ENCODE measurements around the gene SNRPD3.

Gene SNRPD3

DNA sequence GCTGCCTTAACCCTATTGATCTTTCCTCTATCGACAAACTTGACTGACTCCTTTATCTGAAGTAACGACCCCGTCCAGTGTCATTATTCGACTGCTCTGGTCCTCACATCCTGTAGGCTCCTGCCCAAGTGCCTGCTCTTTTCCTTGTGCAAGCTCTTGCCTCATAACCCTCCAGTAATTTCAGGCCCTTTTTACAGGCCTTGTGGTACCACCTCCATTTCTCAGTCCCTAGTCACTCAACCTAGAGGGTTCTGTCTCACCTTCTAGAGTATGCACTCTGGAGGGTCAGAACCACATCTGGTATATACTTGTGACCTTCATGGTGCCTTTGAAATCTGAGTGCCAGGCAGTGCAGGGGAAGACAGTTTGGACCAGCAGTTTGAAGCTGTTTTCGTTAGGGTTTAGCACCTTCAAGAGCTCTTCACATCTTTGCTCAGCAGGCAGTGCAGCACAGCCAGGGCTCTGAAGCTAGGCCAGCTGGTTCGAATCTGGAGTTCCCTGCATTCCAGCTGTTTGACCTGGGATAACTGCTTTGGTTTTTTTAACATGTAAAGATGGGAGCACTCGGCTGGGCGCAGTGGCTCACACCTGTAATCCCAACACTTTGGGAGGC, 11.2 kb downstream of the SNRPD3 start:
- no peak for DNase-seq (ENCODE audit: low read depth in 3 of 3)

DNA sequence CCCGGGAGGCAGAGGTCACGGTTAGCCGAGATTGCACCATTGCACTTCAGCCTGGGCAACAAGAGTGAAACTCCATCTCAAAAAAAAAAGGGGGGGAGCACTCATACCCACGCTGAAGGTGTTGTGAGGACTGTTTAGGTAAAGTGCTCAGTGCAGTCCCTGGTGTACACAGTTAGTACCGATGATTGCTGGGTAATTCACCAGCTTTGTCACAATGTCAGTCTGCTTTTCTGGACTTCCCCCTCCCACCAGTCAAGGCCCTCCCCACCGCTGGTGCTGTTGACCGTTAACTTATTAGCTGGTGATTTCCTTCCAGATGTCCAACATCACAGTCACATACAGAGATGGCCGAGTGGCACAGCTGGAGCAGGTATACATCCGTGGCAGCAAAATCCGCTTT, 11.9 kb downstream of the SNRPD3 start:
- DNase-seq (ENCODE audit: low read depth in 3 of 3): no peak

DNA sequence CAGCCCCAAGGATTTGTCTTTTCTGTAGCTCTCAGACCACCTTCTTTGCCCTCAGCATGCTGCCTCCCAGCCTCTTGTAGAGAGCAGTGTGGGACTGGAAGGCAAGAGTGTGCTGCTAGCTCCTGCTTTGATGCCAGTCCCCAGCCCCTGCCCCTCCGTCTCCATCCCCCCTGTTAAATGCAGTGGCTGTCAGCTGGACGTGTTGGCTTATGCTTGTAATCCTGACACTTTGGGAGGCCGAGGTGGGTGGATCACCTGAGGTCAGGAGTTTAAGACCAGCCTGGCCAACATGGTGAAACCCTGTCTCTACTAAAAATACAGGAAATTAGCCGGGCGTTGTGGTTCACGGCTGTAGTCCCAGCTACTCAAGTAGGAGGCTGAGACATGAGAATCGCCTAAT, 15.5 kb downstream of the SNRPD3 start:
- no peak for DNase-seq (ENCODE audit: low read depth in 3 of 3)

DNA sequence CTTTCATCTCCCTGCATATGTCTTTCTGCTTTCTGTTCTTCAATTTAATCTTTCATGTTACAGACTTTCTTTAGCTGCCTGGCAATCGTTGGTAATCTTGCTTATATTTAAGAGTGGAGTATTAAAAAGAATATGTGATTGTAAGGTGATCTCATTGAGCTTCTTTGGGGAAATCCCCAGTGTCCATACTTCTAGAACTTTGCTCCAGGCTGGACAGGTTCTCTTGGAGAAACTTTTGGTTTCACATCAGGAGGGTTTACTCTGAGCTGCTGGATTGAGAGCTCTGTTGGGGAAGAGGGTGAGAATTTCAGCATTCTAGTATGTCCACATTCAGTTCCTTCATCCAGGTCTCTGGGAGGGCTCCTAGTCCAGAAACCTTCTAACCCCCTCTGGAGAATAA, 21.0 kb downstream of the SNRPD3 start:
- DNase-seq (ENCODE audit: low read depth in 3 of 3): no peak

DNA sequence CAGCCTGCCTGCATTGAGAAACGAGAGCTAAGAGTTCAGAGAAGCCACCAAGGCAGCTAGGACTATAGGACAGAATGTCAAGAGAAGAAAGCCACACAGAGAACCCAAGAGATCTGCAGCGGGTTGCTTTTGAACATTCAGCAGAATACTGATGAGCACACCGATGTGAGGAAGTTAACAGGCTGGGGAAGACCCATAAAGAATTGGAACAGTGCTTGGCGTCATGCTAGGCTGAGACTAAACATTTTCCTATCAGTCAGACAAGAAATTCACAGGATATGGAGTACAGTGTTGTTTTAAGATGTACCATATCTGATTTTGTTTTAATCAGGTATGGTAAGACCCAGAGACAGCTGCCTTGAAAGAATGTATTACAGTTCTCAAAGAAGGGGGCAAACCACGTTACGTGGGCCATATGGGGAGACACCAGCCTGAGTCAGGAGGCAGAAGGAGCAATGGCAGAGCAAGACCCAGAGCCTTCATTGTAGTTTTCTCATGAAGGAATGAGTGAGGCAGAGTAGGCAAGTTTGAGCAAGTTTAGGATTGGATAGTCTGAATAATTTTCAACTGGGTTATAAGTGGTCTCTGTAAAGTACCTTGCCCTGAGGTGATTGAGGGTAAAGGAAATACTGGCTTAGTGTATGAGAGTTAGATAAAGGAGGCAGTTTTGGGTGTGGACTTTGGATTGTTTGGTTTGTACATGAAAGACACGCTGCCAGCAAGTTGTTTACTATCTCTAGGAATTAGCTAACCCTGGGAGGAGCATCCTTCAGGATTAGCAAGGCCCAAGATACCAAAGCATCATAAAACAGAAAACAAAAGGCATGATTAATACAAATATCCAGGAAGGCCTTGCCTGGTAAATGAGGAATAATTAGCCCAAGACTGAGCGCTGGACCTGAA, 22.8 kb downstream of the SNRPD3 start:
- DNase-seq (ENCODE audit: low read depth in 3 of 3): no peak

DNA sequence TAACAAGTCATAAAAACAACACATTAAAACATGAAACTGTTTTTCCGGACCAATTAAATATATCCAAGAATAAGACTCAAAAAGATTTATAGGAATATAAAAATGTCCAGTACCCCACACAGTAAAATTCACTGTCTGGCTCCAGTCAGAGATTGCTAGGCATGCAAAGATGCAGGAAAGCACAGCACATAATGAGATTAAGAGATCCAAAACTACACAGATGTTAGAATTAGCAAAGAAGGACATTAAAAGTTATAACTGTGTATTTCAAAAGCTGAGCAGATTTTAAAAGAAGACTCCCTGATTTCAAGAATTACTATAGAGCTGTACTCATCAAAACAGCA, 23.4 kb downstream of the SNRPD3 start:
- DNase-seq (ENCODE audit: low read depth in 3 of 3): no peak

DNA sequence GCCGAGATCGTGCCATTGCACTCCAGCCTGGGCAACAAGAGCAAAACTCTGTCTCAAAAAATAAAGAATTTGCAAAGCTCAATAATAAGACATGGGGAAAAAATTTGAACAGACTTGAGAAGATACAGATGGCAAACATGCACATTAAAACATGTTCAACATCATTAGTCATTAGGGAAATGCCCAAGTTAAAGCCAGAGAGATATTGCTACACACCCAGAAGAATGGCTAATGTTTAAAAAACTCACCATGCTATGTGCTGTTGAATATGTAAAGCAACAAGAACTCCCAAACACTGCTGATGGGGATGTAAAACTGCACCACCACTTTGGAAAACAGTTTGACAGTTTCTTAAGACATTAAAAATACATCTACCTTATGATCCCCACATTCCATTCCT, 24.5 kb downstream of the SNRPD3 start:
- no peak for DNase-seq (ENCODE audit: low read depth in 3 of 3)

DNA sequence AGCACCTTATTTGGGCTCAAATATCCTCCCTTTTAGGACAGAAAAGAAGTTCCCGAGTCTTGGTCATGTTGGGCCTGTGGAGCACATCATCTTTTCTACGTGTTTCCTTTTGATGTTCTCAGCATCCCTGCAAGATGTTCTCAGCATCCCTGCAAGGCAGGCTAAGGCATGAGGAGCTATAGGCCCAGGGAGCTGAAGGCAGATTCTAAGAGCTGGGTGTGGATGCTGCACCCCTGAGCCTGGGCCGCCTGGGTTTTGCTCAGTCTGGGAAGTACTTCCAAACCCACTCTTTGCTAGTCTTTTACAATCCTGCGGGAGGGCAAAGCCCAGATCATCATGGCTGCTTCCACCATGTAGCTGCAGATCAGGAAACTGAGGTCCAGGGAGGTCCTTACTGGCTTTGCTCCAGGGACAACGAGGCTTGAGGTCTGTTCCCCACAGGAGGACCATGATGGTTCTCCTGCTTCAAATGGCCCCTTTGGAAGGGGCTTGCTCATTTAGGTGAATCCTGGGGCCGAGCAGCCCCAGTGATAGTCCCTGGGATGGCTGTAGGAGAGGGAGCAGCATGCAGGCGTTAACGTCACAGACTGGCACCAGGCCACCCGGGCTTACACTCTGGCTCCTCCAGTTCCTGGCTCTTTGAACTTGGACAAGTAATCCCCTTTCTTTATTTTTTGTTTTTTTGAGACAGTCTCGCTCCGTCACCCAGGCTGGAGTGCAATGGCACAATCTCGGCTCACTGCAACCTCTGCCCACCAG, 26.4 kb downstream of the SNRPD3 start:
- no peak for DNase-seq (ENCODE audit: low read depth in 3 of 3)

DNA sequence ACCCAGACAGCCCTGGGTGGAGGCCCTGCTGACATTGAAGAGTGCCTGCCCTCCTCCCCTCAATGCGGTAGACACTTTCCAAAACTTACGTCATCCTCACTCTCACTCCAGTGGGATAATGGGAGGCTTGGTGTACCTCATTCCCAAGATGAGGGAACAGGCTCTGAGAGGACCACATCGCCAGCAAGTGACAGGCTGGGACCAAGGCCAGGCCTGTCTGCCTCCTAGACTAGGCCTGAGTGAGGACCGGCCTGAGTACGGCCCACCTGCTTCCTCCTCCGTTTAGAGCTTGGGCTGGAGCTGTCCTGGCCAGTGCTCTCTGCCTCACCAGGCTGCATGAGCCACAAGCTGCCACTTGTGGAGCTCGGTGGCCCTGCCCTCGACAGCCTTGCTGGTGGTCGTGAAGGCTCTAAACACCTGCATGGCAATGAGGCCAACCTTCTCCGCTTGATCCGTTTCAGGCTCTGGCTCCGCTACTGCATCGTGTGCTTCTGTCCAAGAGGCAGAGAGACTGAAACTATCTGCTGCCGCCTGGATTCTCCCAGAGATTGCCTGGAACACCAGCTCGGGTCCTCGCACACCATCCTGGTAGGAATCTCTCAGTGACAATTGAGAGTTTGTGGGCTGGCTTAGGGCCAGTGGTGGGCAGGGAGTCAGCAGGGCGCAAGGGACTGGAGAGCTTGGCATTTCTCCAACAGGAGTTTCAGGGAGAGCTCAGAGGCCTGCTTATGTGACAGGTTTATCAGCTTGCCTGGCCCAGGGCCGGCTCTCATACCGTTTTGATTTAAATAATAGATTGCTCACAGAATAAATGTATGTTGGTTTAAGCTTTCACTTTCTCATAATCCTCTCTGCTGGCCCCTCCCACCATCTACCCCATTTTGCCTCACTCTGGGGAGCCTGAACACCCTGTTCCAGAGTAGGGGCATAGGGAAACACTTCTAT, 27.7 kb downstream of the SNRPD3 start:
- no peak for DNase-seq (ENCODE audit: low read depth in 3 of 3)

DNA sequence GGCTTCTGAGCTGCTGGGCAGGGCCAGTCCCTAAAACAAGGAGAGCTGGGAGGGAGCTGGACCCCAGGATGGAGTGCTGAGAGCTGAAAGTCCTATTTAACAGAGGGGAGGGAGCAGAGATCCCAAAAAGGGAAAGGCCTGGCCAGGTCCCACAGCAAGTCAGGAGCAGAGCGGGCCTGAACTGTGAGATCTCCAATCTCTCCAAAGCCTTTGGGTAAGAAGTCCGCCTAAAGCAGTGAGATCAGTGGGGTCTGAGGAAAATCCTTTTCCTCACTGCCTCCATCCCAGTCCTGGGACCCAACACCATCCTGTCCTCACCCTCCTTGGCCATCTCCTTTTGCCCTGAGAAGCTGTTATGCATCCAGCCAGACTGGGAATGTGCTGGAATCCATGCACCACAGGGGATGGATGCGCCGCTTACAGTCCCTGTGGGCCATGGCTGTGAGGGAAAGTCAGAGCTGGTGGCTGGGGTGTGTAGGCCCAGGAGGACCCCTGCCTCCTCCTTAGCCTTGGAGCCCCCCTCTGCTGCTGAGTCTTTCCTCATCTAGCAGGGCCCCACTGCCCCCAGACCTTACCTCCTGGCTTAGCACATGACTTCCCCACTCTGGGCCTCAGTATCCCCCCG, 28.5 kb downstream of the SNRPD3 start:
- no peak for DNase-seq (ENCODE audit: low read depth in 3 of 3)

DNA sequence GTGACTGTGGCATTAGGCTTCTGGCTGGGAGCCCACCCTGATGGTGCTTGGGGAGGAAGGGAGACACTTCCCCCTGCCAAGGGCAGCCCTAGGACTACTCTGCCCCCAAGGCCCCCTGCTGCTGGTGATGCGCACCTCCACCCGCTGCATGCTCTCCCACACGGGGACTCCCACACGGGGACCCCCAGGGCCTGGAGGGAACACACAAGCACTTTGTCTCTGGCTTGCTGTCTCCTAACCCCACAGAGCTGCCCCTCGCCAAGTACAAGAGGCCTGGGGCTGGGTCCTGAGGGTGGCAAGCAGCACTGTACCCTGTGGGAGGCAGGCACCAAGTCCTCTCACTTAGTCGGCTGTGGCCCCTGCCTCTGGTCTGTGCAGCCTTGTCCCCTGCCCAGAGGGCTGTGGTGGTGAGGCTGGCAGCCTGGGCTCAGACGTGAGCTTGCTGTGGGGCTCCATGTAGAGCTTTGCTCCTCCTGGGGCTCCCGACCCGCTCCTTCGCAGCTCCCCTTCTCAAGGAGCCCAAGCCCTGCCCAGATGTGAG, 29.1 kb downstream of the SNRPD3 start:
- no peak for DNase-seq (ENCODE audit: low read depth in 3 of 3)

DNA sequence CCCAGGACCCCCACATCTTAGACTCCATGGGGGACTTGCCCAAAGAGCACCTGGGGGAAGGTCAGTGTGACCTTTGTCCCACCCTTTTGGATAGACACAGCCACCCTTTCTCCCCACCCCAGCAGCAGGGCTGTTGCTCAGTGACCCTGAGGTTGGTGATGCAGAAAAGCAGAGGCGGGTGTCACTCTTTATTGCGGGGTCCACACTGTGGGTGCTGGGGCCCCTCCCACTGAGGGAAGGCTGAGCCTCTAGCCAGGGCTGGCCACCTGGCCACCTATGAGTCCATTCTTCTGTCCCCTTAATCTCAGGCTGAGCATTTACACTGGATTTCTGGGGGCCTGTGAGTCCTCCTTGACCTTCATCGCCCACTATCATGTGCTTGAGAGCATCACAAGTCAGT, 29.7 kb downstream of the SNRPD3 start:
- no peak for DNase-seq (ENCODE audit: low read depth in 3 of 3)

DNA sequence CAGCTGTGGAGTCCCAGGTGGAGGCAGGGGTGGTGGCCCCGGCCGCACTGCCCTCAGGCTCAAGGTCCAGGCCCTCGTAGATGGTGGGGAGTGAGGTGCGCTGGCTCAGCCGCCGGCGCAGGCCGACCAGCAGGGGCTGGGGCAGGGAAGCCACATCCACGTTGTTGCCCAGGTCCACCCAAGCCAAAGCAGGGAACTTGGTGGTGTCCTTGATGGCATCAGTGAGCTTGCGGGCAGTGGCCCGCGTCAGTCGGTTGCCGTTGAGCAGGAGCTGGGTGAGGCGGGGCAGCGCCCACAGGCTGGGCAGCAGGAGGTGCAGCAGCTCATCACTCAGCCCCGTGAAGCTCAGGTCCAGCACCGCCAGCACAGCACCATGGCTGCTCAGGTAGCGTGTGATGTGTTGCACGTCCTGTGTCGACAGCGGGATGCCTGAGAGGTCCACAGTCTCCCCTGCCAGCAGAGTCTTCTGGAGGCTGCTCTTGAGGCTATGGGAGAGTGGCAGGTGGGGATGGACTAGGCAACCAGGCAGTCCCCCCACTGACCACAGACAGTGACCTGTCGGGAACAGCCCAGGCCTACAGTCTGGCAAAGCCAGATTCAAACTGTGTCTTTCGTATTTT, 30.2 kb downstream of the SNRPD3 start:
- no peak for DNase-seq (ENCODE audit: low read depth in 3 of 3)

DNA sequence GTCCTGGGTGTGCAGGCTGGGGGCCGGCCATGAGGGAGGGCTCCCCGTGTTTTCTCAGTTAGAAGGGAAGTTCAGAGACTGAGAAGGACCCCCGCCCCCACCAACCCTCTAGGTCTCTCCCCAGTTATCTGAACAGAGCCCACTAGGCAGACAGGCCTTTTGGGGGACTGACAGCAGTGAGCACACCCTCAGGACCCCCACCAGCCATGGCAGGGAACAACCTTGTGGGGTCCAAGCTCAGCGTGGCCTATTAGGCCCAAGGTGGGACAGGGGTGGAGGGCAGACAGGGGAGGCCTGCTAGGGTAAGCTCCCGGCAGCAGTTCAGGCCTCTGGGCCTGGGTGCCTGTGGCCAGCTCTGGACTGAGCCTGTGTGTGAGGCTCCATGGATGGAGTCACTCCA, 31.5 kb downstream of the SNRPD3 start:
- no peak for DNase-seq (ENCODE audit: low read depth in 3 of 3)

DNA sequence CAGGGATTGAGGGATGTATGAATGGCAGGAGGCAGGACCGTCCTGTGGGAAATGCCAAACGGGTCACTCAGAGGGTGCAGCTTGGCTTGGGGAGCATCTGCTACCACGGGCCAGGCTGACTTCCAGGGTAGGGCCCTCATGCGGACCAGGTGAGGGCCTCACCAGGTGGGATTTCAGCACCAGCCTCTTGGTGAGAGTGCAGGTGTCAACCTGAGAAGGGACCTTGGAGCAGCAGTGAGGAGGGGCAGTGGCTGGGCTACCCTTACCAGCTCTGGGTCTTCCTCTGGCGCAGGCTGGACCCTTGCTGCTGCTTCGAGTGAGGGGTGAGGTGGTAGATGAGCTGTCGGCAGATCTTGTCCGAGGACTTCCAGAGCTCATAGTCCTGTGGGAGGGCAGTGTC, 32.1 kb downstream of the SNRPD3 start:
- no peak for DNase-seq (ENCODE audit: low read depth in 3 of 3)

DNA sequence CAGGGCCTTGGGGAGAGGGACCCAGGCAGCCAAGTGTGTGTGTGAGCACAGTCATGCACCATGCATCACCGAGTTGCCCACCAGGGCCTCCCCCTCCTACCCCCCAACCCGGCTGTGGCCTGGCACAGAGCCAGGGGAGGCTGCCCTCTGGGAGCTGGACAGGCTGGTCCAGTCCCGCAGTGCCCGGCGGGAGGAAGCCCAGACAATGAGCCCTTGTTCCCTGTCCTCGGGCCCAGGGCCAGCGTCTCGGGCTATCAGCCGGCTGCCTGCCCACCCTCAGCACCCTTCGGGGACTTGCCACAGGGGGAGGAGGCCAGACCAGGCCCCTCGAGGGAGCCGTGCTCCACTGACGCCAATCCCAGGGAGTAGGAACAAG, 32.6 kb downstream of the SNRPD3 start:
- DNase-seq (ENCODE audit: low read depth in 3 of 3): no peak

DNA sequence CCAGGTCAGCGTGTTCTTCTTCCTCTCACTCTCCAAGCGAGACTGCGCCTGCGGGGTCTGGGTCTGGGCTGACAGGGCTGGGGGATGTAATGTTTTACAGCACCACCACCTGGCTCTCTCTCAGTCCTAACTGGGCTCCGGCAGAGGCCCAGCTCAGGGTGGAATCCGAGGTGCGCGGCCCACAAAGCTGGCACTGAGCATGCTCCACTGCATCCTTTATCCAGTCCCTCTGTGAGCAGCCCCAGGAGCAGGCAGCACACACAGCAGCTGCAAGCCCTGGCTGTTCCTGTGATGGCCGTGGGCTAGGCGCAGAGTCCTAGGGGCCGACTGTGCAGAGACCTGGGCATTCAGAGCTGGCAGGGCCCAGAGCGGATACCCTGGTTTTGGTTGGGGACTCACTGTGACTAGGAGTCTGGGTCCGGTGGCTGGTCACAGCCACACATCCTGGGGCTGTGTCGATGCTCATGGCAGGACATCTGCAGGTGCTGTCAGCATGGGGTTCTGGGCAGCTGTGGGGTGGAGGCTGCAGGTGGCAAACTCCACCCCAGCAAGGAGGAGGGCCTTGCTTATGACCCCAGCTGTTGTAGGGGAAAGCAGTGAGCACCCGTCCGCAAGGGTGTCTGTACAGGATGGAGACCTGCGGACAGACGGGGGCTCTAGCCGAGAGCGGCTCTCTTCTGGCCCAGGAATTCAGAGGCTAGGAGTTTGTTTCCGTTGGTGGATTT, 33.1 kb downstream of the SNRPD3 start:
- DNase-seq (ENCODE audit: low read depth in 3 of 3): no peak

DNA sequence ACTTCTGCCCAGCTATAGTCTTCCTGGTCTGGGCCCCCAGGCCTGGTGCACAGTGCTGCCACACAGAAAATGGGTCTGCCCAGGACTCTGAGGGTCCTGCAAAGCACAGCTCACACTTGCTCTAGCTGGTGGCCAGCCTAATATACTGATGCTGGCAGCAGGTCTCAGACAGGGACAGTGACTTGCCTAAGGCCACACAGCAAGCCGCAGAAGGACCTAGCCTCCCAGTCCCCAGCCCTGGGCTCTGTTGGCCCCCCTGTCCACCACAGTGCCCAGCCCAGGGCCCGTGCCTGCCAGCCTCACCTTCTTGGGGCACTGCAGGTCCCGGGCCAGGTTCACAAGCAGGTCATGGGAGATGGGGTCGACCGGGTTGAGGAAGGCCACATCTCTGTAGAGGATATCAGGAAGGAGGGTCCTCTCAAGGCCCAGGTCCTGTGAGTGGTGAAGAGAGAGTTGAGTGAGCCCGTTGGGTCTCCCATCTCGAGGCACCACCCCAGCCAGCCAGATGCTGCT, 33.8 kb downstream of the SNRPD3 start:
- no peak for DNase-seq (ENCODE audit: low read depth in 3 of 3)

DNA sequence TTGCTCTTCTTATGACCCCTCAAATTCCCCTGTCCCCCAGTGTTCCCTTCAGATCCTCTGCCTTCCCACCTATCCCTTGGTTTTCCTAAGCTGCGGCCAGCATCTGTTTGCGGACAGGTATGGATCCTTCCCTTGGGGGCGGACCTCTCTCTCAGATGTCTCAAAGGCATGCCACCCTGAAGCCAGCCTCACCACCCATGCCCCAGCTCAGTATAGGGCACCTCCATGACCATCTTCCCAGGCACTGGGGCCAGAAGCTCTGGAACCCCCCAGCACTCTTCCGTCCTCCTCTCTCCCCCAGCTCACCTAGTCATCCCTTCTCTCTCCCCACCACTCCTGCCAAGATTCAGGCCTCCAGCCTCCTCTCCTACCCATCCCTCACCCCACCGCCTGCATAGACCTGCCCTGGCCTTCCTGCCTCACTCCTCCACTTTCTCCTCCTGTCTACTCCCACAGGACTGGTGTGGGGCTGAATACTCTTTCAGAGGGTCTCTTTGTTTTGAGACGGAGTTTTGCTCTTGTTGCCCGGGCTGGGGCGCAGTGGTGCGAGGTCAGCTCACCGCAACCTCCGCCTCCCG, 34.9 kb downstream of the SNRPD3 start:
- DNase-seq (ENCODE audit: low read depth in 3 of 3): no peak

All from stimulated activated CD4-positive, alpha-beta T cell treated with anti-CD3 and anti-CD28 coated beads, TNF-alpha, amount 100 ng/mL, for 24 hours (primary cell).